CD4-positive, alpha-beta T cell treated with Interleukin-12 subunit alpha and Interleukin-12 subunit beta, for 1 hour (primary cell): Measurements from ENCODE around the gene DCAF10.
"Not testable (repeated sequence)": the region's sequence is repeated elsewhere in the genome, so short reads cannot be mapped to it uniquely, and the experiment has no call there.

ENCODE experiments used
- DNase-seq: peaks from one replicate; pipeline ENCODE4 v3.0.0-alpha.2; 2020

The DCAF10 gene

DNA sequence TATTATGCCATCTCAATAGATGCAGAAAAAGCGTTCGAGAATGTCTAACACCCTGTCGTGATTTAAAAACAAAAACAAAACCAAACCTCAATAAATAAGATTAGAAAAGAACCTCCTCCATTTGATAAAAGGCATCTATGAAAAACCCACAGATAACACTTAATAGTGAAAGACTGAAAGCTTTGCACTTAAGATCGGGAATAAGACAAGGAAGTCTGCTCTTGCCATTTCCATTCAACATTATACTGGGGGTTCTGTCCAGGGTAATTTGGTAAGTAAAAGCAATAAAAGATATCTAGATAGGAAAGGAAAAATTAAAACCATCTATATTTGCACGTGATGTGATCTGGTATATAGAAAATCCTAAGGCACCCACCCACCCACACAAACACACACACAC is 8.5 kb upstream of the DCAF10 start:
- no peak for DNase-seq

DNA sequence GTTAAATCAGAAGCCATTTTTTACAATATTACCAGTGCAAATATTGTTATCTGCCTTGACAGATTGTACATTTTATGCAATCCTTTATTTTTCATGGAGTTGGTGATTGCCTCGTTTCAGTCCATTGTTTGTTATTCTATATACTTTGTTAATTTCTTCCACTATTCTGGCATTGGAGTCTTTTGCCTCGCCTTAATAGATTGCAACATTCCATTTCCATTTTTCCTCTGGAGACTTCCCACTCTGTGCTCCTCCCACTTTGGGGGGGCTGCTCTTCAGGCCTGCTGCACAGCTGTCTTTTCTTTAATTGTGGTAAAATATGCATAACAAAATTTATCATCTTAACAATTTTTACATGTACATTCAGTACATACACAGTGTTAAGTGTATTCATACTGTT is 4.4 kb upstream of the DCAF10 start:
- DNase-seq: no peak

DNA sequence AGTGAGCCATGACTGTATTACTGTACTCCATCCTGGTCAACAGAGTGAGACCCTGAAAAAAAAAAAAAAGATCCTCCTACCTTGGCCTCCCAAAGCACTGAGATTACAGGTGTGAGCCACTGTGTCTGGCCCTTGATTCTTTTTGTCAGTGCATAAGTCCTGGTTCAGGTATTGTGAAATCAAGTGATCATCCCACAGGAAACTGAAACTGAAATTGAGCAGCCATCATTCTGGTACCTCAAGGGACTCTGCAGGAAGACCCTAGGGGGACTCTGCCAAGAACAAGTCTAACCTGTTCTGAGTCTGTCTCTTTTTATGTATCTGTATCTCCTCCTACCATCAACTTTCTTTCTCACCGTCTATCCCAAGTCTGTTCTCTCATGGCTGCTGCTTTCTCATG is 1.9 kb upstream of the DCAF10 start:
- DNase-seq: no peak

DNA sequence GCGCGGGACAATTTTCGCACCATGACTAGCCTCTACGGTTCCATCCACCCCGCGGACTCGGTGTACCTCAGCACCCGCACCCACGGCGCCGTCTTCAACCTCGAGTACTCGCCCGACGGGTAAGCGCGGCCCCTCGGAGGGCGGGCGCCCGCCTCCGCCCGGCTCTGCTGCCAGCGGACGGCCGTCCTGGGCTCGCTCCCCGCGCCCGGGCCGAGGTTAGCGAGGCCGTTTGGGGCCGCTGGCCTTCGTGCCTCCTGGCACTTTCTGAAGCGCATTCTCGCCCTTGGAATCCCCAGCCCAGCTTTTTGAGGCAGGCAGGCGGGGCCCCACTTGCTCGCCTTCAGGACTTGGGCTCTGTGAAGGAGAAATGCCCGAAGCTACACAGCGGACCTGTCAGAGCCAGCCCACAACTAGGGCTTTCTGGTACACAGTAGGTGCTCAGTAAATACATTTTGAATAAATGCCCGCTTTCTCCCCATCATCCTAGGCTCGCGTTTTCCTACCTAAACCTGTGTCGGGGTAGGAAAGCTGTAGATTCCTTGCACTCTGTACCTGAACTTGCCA is 772 bp downstream of the DCAF10 start:
- no peak for DNase-seq

DNA sequence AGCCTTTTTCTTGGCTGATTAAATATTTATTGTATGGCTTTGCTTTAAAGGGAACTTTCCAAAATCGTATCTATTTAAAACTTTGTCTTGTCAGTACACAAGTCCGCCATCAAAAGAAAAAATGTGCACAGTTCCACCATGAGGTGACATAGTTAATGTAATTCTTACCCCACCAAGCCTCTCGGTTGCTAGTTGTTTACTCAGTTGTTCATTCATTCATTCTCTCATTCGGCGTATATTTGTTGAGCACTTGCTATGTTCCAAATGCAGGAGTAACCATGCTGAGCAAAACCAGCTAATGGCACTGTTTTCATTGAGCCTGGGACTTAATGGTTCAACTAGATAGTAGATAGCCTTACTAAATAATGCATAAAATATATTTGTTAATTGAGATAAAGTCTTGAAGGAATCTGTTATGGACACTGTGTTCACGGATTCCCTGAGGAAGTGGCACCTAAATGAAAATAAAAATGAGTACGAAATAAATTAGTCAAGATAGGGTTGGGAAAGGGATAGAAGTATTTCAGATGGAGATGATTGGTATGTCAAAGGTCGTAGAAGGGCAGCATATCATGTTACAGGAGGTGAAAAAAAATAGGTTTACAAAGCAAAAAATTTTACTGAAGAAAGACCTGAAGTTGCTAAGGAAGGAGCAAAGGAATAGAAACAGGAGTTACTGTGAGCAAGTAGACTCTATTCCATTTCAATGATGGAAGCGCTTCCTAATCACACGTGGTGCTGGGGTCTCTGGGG is 1.5 kb downstream of the DCAF10 start:
- DNase-seq: no peak

DNA sequence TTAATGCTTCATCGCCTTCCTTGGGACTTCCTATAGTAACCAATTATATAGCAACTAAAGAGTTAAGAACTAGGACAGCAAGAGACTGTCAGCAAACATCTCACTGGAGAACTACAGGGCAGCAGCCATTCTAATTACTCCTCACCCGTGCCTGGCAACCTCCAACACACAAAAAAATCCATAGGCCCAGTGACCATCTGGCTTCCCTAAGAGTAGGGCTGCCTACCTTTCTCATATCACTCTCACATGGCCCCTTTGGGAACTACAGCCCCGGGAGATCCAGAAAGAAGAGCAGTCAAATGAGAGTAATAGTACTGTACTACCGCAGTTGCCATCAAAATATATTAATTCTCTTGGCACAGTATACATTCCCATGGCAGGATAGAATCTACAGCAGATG is 5.7 kb downstream of the DCAF10 start:
- DNase-seq: no peak

DNA sequence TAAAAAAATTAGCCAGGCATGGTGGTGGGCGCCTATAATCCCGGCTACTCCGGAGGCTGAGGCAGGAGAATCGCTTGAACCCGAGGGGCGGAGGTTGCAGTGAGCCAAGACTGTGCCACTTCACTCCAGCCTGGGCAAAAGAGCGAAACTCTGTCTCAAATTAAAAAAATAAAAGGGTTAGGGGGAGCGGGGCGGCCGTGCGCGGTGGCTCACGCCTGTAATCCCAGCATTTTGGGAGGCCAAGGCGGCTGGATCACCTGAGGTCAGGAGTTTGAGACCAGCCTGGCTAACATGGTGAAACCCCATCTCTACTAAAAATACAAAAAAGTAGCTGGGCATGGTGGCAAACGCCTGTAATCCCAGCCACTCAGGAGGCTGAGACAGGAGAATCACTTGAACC is 9.1 kb downstream of the DCAF10 start:
- not testable (repeated sequence) for DNase-seq

DNA sequence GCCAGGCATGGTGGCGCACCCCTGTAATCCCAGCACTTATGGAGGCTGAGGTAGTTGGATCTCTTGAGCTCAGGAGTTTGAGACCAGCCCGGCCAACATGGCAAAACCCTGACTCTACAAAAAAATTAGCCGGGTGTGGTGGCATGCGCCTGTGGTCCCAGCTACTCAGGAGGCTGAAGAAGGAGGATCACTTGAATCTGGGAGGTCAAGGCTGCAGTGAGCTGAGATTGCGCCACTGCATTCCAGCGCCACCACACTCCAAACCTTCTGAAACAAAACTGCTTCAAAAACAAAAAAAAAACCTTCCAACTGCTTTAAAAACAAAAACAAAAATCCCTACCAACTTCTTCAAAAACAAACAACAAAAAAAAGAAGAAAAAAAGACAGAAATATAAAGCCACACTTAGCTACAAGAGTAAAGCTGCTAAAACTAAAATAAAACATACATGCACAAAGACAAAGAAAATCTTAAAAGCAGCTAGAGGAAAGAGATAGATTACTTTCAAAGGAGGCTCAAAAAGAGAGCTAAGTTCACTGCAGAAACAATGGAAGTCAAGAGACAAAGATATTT is 11.4 kb downstream of the DCAF10 start:
- DNase-seq: no peak

DNA sequence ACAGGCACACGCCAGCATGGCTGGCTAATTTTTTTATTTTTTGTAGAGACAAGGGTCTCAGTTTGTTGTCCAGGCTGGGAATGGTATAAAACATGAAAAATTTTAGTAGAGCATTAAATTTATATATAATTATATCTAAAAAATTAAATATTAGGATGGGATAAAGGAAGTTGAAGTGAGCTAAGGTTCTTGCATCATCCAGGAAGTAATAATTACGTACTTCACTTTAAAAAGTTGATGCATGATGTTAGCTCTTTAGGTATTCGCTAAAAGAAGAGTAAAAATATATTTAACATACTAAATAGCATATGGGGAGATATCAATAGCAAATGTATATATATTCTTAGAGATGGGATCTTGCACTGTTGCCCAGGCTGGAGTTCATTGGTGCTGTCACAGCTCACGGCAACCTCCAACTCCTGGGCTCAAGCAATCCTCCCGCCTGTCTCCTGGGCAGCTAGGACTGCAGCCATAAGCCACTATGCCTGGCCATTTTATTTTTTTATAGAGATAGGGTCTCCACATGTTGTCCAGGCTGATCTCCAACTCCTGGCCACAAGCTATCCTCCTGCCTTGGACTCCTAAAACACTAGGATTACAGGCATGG is 12.3 kb downstream of the DCAF10 start:
- no peak for DNase-seq

DNA sequence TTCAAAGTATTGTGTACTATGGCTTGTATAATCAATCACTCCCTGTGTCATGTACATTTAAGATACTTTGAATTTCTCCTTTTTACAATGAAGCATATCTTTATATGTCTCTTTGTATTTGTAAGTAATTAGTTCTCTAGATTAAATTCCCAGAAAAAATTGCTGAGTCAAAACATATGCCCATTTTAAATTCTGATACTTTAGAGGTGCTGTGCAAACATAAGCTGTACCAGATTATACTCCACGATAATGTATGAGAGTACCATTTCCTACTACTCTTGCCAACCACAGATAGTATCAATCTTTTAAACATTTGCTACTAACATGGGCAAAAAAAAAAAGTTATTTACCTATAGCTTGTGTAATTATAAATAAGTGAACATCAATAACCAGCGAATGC is 18.3 kb downstream of the DCAF10 start:
- no peak for DNase-seq

DNA sequence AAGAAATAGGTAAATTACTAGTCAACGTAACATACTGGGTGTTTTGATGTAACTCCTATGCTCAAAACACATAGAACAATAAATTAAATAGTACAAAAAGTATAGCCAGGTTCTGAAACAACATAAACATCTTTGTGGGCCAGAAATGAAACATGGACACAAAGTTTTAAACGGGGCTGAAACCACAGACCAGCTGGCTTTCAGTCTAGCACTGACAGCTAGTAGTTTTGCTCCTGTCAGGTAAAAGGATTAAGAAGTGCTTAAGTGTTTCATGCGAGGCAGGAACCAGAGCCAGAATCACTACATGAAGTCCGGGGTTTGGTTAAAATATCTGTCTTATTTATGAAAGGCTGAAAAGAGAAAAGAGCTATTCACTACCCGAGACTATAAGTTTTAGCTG is 19.5 kb downstream of the DCAF10 start:
- DNase-seq: no peak

DNA sequence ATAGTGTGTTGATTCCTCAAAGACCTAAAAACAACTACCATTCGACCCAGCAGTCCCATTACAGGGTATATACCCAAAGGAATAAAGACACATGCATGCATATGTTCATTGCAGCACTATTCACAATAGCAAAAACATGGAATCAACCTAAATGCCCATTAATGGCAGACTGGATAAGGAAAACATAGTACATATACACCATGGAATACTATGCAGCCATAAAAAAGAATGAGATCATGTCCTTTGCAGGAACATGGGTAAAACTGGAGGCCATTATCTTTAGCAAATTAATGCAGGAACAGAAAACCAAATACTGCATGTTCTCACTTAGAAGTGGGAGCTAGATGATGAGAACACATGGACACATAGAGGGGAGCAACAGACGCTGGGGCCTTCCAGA is 24.6 kb downstream of the DCAF10 start:
- not testable (repeated sequence) for DNase-seq

DNA sequence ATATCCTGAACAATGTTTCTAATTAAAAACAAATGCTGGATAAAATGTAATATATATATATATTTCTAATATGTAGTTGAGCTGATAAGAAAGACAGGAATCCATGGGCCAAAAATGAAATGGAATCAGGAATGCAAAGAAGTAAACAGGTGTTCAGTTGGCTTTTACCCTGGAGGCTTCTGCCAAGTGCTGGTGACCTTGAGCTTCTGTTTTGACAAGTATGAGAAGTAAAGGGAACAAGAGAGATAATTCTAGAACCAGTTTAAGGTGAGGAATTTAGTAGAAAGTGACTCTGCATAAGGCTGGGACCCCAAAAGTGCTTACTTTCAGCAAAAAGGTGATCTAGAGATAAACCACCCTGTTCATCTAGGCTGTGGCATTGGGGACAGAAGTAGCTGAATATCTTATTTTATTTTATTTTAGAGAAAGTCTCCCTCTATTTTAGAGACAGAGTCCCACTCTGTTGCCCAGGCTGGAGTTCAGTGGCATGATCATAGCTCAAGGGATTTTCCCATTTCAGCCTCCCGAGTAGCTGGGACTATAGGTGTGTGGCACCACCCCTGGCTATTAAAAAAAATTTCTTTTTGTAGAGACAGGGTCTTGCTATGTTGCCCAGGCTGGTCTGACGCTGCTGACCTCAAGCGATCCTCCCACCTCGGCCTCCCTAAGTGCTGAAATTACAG is 27.0 kb downstream of the DCAF10 start:
- DNase-seq: no peak

DNA sequence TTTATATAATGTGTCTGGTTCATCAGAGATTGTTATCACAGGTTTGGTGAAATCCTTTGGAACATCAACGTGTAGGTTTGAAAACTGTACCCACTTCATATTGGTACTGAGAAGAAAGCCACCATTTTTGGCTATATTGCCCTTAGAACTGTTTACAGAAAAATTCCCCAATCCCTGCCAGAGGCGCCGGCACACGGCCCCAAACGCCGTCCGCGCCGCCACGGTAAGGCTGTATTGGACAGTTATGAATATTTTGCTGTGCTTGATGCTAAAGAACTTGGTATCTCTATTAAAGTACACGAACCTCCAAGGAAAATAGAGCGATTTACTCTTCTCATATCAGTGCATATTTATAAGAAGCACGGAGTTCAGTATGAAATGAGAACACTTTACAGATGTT is 35.2 kb downstream of the DCAF10 start:
- DNase-seq: no peak

DNA sequence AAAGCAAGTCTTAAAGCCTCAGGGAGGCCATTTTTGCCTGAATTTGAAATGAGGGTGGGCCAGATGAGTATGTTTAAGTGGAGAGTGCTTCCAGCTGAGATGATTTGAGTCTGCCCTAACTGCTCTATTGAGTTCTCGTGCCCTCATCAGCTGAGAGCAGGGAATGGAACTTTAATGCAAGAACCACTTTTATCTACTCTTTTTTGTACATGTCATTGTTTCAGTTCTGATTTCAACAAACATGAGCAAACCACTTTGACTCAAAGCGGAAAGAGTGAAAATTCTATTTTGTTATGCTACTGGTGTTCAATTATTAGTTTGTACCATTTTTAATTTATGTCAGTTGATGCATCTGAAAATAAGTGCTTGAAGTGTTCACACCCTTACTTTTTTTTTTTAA is 35.8 kb downstream of the DCAF10 start:
- DNase-seq: no peak

DNA sequence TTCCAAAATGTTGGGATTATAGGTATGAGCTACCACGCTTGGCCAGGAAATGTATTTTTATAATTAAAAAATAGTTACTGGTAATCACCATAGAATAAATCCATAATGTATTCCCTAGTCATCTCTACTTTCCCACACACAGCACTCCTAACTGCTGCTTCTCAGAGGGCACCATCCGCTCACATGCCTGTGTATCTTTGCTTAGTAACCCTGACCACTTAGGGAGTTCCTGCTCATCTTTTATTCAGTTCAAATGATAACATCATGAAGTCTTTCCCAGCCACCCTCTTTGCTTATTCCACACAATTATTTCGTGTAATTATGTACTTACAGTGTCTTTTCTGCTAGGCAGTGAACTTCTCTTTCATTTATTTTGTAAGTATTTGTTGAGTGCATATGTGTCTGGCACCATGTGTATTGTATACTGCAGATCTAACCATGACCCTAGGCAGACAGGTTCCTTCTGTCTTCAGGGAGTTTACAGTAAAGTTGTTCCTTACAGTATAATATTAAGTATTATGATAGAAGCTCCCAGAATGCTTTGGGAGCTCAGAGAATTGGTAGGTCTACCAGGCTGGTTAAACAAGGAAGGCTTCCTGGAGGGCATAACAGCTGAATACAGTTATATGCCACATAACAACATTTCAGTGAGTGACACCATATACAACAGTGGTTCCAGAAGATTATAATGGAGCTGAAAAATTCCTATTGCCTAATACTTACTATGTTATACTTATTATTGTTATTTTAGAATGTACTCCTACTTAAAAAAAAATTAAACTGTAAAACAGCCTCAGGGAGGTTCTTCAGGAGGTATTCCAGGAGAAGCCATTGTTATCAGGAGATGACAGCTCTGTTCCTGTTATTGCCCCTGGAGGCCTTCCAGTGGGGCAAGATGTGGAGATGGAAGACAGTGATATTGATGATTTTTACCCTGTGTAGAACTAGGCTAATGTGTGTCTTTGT is 39.2 kb downstream of the DCAF10 start:
- no peak for DNase-seq

DNA sequence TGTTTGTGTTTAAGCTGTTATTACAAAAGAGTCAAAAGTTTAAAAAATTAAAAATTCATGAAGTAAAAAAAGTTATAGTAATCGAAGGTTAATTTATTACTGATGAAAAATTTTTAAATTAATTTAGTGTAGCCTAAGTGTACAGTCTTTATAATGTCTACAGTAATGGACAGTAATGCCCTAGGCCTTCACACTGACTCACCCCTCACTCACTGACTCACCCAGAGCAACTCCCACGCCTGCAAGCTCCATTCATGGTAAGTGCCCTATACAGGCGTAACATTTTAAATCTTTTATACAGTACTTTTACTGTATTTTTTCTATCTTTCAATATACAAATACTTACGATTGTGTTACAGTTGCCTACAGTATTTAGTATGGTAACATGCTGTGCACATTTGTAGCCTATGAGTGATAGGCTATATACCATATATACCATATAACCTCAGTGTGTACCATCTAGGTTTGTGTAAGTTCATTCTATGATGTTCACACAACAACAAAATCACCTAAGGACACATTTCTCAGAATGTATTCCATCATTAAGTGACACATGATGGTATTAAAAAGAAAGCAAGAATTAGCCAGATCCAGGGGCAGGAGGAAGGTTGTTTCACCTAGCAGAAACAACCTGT is 40.1 kb downstream of the DCAF10 start:
- DNase-seq: no peak

DNA sequence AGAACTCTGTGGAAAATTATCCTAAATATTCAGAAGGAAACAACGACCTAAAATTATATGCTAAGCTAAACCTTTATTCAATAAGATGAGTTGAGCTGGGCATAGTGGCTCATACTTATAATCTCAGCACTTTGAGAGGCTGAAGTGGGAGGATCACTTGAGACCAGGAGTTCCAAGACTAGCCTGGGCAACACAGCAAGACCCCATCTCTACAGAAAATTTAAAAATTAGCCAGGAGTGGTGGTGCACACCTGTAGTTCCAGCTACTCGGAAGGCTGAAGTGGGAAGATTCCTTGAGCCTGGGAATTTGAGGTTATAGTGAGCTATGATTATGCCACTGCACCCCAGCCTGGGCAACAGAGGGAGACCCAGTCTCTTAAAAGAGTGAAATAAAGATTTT is 51.6 kb downstream of the DCAF10 start:
- DNase-seq: no peak

DNA sequence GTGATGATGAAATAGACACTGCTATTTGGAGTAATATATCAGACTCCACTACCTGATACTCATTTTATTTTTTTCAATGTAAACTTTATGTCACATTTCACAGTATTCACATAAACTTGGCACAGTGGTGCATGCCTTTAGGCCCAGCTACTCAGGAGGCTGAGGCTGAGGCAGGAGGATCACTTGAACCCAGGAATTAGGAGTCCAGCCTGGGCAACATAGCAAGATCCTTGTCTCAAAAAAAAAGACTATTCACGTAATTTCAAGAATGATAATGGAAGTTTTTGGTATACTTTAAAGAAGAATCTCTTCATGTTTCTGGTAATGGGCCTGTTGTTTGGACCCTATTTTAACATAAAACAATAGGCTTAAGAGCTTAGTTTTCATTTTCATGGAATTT is 56.0 kb downstream of the DCAF10 start:
- no peak for DNase-seq

DNA sequence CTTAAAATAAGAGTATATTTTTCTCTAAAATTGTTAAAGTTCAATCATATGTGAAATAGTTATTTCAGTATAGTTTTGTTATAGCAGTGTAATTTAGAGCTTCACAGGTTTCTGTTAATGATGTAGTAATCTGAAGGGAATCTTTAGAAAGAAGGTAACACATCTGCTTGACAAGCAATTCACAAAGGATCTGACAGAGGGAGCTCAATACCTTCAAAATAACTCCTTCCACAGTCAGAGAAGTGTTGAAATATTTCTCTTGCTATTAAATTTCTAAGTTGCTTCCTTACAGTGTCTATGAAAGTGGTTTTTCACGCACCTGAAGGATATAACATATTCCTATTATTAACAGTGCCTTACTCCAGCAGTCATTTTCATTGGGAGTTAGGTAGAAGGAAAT is 58.4 kb downstream of the DCAF10 start:
- no peak for DNase-seq

DNA sequence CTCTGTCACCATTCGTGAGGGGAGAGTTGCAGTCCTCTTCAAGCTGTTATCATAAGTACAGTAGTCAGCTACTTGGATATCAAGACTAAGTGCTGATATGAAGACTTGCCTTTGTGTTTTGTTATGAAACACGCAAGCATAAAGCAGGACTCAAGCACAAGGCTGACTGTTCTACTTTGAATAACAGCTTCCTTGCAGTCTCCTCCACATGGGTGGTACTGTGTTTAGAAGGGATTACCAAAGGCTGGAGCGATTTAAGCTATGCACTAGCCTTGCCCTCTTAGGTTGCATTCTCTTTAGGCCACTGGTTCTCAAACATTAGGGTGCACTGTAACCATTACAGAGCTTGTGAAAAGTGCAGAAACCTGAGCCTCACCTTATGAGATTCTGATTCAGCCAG is 61.9 kb downstream of the DCAF10 start:
- DNase-seq: no peak
